GM21447 (cell line): Measurements from ENCODE around the gene C9orf50.

Source experiments
- ATAC-seq: cut with Tn5 transposase; IDR thresholded peaks from one replicate; pipeline ENCODE4 v1.9.1; 2021; ENCODE audit not compliant: unreplicated experiment

The C9orf50 gene

GRCh38 chr9:129572052-129572425 lies 48.9 kb downstream of the C9orf50 start:
- no peak for ATAC-seq

- ATAC-seq = no peak
These were observed 49.4 kb downstream of the C9orf50 start for GRCh38 chr9:129571298-129572051.

GRCh38 chr9:129570450-129571297 lies 50.2 kb downstream of the C9orf50 start:
- no peak for ATAC-seq

GRCh38 chr9:129569502-129570449 lies 51.1 kb downstream of the C9orf50 start:
- ATAC-seq = no peak

GRCh38 chr9:129568560-129569501 lies 52.1 kb downstream of the C9orf50 start:
- no peak for ATAC-seq

GRCh38 chr9:129567842-129568559 lies 52.9 kb downstream of the C9orf50 start:
- no peak for ATAC-seq

GRCh38 chr9:129567329-129567728 lies 53.6 kb downstream of the C9orf50 start:
- no peak for ATAC-seq

- no peak for ATAC-seq
These were observed 54.2 kb downstream of the C9orf50 start for GRCh38 chr9:129566563-129567266.

- no peak for ATAC-seq
These were observed 58.0 kb downstream of the C9orf50 start for GRCh38 chr9:129562917-129563316.

- no peak for ATAC-seq
These were observed 58.4 kb downstream of the C9orf50 start for GRCh38 chr9:129562514-129562913.
